HFF-Myc (cell line): ENCODE data around the gene CHADL.

Source experiments
- DNase-seq: peaks from one replicate; pipeline ENCODE4 v3.0.0-alpha.2; 2011; ENCODE audit warnings: low read depth; ENCODE audit errors: extremely low read depth
- H3K4me3 ChIP-seq: replicated peaks from 2 replicates; pipeline ENCODE4 v1.5.1; 2011; ENCODE audit warnings: low read depth, mild to moderate bottlenecking, control low read depth, low read length
- TF ChIP-seq, protein P1 (sequence below): IDR thresholded peaks from 2 replicates; pipeline ENCODE4 v1.5.1; 2012; ENCODE audit warnings: mild to moderate bottlenecking, low read depth, low read length, control low read depth; ENCODE audit errors: missing control alignments

Gene CHADL

DNA sequence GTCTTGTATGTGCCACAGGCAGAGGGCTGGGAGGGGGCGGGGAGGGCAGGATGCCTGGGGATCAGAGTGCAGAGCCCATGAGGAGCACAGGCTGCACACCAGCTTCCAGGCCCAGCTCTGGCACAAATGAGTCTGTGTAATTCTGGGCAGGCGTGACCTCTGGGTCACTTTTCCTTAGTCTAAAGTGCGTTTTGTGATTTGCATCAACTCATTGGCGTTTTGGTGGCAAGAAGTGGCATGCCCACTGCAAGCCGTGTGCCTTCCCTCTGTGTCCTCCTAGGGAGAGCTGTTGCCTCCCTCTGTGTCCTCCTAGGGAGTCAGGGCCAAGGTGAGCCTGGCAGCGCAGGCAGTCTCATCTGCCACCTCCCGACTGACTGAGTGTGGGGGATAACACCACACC lies 17.2 kb downstream of the CHADL start:
- no peak for DNase-seq
- no peak overlapping the region for H3K4me3 ChIP-seq
- TF ChIP-seq, protein P1, sequence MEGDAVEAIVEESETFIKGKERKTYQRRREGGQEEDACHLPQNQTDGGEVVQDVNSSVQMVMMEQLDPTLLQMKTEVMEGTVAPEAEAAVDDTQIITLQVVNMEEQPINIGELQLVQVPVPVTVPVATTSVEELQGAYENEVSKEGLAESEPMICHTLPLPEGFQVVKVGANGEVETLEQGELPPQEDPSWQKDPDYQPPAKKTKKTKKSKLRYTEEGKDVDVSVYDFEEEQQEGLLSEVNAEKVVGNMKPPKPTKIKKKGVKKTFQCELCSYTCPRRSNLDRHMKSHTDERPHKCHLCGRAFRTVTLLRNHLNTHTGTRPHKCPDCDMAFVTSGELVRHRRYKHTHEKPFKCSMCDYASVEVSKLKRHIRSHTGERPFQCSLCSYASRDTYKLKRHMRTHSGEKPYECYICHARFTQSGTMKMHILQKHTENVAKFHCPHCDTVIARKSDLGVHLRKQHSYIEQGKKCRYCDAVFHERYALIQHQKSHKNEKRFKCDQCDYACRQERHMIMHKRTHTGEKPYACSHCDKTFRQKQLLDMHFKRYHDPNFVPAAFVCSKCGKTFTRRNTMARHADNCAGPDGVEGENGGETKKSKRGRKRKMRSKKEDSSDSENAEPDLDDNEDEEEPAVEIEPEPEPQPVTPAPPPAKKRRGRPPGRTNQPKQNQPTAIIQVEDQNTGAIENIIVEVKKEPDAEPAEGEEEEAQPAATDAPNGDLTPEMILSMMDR = no peak

DNA sequence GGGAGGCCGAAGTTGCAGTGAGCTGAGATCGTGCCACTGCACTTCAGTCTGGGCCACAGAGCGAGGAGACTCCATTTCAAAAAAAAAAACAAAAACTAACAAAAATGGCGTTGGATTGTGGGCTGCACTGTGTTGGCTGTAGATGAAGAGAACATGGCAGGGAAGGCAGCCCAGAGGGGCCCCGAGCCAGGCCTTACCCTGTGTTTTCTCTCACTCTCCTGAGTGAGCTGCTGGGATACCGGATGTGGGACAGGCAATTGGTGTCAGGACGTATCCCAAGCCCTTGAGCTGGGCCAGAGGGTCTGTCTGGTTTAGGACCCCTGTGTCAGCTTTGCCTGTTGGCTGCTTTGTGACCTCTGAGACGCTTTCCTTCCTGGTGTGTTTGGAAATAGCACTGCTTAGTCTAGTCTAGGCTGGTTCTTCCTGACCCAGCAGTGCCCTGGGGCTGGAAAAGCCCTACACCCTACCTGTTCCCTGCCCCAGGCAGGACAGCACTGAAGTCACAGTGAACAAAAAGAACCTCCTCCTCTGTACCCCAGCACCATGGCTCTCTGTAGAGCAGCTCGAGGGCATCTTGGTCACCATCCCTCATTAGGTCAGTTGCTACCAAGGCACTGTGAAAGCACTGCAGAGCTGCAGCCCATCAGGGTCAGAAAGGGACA lies 17.8 kb downstream of the CHADL start:
- DNase-seq = no peak
- no peak overlapping the region for H3K4me3 ChIP-seq
- TF ChIP-seq, protein P1 = no peak

DNA sequence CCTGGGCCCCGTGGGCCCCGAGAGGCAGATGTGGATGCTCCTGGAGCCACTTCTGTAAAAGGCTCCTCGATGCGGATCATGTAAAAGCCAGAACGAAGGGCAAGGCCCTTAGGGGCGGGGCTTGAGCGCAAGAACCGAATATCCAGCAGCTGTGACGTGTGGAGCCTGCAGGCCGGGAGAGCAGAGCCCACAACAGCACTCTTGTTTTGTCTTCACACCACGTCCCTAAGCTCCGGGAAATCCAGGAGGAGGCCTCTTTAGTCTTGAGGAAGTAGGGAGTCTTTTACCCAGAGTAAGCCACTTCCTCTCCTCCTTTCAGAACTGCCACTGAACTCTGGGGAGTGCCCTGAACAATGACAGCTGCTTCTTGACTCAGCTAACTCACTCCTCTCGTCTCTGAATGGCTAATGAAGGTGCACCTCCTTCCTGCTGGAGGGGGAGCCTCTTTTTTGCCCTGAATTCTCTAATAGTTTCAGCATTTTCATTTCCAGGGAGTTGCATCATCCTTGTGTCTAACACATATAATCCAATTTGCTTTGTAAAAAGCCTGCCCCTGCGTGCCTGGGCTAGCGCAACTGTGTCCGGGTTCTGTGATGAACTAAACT lies 23.1 kb downstream of the CHADL start:
- DNase-seq = no peak
- H3K4me3 ChIP-seq = no peak overlapping the region
- TF ChIP-seq, protein P1 = no peak

DNA sequence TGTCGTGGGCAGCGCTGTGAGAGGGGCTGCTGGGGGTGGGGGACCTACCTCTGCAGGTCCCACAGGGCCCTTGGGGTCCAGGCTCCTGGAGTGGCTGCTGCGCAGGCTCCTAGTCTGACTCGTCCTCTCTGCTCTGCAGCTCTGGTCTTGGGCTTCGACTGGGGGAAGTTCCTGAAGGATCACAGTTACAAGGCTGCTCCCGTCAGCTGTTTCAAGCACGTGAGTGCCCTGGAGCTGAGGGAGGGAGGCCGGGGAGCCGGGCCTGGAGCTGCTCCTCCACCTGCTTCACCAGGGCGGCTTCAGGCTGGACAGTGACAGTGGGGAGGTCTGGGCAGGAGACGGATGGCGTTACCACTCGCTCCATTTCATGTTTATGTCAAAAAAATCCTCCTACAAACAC lies 23.7 kb downstream of the CHADL start:
- TF ChIP-seq, protein P1 = no peak
- H3K4me3 ChIP-seq = no peak overlapping the region
- DNase-seq = no peak

DNA sequence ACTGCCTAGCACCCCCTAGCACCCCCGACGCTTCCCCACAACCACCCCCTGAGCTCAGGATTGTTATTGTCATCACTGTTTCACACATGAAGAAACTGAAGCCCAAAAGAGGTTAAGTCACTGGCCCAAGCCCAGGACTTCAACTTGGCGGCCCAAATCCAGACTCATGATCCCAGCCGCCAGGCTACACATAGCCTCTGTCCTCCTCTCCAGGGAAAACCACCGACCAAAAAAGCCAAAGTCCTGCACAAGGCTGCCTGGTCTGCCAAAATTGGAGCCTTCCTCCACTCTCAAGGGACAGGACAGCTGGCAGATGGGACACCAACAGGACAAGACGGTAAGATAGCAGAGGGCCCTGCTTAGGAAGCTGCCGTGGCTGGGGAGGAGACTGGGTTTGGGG lies 24.8 kb downstream of the CHADL start:
- TF ChIP-seq, protein P1 = no peak
- H3K4me3 ChIP-seq = no peak overlapping the region
- DNase-seq = no peak

DNA sequence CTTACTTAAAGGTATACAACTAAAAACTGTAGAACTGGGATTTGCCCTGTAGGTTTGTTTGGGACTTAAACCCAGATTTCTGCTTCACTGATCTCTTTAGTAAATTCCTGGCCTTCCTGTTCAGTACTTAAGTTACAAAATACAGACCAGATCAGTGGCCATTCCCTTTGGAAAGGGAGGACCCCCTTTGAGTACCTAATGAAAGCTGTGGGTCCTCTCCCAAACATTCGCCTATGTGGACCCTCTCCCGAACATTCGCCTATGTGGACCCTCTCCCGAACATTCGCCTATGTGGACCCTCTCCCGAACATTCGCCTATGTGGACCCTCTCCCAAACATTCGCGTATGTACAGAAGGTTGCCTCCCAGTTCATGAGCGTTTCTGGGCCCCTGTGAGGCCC lies 25.3 kb downstream of the CHADL start:
- H3K4me3 ChIP-seq = no peak overlapping the region
- DNase-seq = no peak
- TF ChIP-seq, protein P1 = no peak

DNA sequence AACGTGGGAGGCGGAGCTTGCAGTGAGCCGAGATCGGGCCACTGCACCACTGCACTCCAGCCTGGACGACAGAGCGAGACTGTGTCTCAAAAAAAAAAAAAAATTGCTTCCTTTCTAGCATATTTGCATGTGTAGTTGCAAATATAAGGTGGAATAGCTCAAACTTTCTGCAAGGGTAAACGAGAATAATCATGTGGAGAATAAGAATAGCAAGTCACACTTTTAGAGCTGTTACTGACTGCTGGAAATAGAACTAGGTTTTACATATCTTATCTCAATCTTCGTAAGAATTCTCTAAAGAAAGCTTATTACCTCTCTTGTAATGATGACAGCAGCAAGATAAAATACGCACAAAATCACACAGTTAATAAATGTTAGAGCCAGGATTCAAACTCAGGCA lies 34.0 kb downstream of the CHADL start:
- H3K4me3 ChIP-seq = no peak overlapping the region
- no peak for DNase-seq
- TF ChIP-seq, protein P1 = no peak
